MG63 (cell line): ENCODE data around the gene BAHCC1. TPM values are rescaled to one million over a fixed set of nuclear protein-coding genes. Genes with fewer than 3 reads are reported as not detected.
A peak's percentile ranks its signal among the peaks of the same experiment; 100 is the strongest.

ENCODE experiments used
- DNase-seq: peaks from one replicate; pipeline ENCODE4 v3.0.0-alpha.2; 2020
- H3K27me3 ChIP-seq: fragments of 250-450 bp; sonication (Bioruptor Pico); 2 replicates; pipeline ENCODE4 v1.5.1; 2020; ENCODE audit warnings: mild to moderate bottlenecking, moderate library complexity
- H3K36me3 ChIP-seq: fragments of 250-450 bp; sonication (Bioruptor Pico); 2 replicates; pipeline ENCODE4 v1.5.1; 2020; ENCODE audit warnings: mild to moderate bottlenecking, moderate library complexity
- H3K4me3 ChIP-seq: fragments of 250-450 bp; sonication (Bioruptor Pico); 2 replicates; pipeline ENCODE4 v1.5.1; 2020; ENCODE audit warnings: mild to moderate bottlenecking, moderate library complexity
- H3K9me3 ChIP-seq: fragments of 250-450 bp; sonication (Bioruptor Pico); 2 replicates; pipeline ENCODE4 v1.5.1; 2020; ENCODE audit warnings: mild to moderate bottlenecking, moderate library complexity
- total RNA-seq: library from RNA; depleted of rRNA; stranded (reverse); fragments of >200 nt; shearing (Covaris generic); gene quantifications from 2 replicates; pipeline ENCODE4 v1.2.3, GENCODE V29; 2014; ENCODE audit warnings: low replicate concordance

Gene BAHCC1
- total RNA-seq, 1 experiment from 2014 or later, result 10.4 TPM

DNA sequence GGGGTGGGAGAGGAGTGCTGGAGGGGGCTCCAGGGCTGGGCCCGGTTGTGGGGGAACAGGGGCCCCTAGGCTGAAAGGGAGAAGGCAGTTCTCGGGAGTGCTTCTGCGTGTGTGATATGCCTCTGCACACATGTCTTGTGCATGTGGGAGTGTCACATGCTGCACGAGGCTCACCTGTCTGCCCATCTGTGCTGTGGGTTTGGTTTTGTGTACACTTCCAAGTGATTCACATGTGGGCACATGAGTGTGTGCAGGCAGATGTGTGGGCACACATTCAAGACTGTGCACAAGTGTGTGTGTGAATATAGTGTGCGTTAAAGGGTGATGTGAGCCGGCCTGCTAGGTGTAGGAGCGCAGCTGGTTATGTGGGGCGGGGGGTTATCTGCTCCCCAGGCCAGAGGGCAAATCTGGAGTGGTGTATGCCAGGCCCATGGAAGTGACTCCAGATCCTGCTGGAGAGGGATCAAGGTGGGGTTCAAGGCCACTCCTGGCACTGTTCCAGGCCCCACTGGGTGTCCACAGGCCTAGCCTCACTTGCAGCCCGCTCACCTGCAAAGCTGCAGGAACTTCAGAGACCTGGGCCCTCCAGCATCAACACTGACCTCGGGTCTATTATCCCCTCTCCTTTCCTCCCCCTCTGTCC lies 3.8 kb upstream of the BAHCC1 start:
- Histone ChIP-seq H3K36me3 (peaks cover 7% of the 10 kb centered on the region), H3K4me3 (peak overlapping the region; percentile 66), H3K27me3 (no peaks in the 10 kb centered on the region), H3K9me3 (no peaks in the 10 kb centered on the region)
- DNase-seq, result no peak

- Histone ChIP-seq H3K27me3 (no peaks in the 10 kb centered on the region), H3K9me3 (no peaks in the 10 kb centered on the region), H3K36me3 (peaks cover 7% of the 10 kb centered on the region), H3K4me3 (peak overlapping the region; percentile 66)
- DNase-seq, result peak; percentile 62
Observed at GRCh38 chr17:81391936-81392908, 3.0 kb upstream of the BAHCC1 start.

DNA sequence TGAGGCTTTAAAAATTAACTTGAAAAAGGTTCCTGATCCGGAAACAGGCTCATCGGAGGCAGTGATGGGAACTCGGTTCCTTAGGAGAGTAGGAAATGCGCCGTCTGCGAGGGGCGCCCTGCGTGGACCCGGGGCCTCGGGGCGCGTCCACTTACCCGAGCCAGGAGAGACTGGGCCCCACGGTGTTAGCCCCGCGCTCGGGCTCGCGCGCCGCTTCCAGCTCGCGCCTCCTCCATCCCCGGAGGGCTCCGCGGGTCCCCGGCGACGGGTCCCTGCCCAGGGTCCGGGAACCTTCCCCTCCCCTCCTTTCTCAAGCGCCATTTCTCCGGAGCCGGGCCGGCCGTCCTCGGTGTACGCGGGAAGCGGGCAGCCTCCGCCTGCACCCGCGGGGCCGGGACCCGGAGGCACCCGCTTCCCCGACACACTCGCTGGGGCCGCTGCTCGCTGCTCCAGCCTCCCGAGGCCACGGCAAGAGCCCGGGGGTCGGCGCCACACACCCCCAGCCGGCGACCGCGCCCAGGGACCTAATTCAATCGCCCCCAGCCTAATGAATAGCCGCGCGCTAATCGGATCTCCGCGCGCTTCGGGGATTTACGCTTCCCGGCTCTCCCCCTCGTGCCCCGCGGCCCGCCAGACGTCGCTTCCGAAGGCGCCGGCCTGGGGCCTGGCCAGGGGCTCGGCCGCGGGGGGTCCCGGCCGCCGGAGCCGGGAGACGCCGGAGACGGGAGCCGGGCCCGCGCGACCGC lies 2.2 kb upstream of the BAHCC1 start:
- H3K36me3 ChIP-seq, result peaks cover 7% of the 10 kb centered on the region
- peak overlapping the region; percentile 66 for H3K4me3 ChIP-seq
- no peak for DNase-seq
- no peaks in the 10 kb centered on the region for H3K27me3 ChIP-seq
- H3K9me3 ChIP-seq, result no peaks in the 10 kb centered on the region

DNA sequence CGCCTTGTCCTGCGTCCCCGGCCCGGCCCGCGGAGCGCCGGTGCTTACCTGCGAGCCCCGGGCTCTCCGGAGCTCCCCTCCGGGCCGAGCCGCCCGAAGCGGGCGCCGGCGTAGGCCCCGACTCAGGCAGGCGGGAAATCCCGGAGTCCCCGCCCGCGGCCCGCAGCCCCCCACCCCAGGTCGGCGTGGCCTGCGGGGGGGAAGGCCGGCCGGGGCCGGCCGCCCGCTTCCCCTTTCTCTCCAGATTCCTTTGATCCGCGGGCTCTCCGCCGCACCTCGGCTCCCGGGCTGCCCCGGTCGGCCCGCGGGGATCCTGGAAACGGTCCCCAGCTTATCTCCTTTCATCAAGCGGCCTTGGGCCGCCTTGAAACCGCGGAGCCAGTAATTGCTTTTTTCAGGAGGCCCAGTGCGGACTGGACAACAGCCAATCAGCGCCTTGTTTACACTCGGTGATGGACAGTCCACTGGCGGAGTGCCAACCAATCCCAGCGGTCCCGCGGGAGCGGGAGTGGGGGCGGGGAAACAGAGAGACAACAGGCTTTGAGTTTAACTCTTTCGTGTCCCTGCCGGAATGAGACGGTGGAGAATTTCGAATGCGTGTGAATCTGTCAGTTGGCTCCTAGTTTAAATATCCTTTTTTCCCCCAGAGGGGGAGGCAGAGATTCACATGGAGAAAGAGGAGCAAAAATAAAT lies 1.4 kb upstream of the BAHCC1 start:
- Histone ChIP-seq H3K4me3 (peak overlapping the region; percentile 66), H3K36me3 (peaks cover 7% of the 10 kb centered on the region), H3K9me3 (no peaks in the 10 kb centered on the region), H3K27me3 (no peaks in the 10 kb centered on the region)
- DNase-seq, result peak; percentile 100

DNA sequence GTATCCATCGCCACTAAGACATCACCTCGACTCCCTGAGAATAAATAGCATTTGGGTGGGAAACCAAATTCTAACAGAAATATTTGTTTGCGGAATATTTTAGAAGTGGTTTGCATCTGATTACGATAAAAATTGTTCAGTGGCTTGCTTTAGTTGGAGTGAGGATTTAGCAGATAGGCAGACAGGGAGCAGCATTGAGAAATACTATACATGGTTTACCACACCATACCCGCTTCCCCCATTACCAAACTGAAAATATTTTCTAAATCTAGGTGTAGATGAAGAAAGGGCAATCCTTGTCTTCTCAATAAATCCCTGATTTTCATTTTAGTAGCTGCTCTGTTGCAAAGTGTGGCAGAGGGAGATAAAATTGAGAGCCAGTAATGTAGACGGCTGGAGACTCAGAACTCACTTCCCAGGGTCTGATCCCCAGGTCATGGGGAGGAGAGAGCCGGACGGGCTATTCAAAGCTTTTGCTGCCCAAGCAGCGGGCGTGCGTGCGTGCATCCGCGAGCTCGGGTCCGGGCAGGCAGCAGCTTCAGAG lies 808 bp upstream of the BAHCC1 start:
- H3K27me3 ChIP-seq, result no peaks in the 10 kb centered on the region
- DNase-seq, result no peak
- H3K4me3 ChIP-seq, result peak overlapping the region; percentile 66
- peaks cover 7% of the 10 kb centered on the region for H3K36me3 ChIP-seq
- no peaks in the 10 kb centered on the region for H3K9me3 ChIP-seq

DNA sequence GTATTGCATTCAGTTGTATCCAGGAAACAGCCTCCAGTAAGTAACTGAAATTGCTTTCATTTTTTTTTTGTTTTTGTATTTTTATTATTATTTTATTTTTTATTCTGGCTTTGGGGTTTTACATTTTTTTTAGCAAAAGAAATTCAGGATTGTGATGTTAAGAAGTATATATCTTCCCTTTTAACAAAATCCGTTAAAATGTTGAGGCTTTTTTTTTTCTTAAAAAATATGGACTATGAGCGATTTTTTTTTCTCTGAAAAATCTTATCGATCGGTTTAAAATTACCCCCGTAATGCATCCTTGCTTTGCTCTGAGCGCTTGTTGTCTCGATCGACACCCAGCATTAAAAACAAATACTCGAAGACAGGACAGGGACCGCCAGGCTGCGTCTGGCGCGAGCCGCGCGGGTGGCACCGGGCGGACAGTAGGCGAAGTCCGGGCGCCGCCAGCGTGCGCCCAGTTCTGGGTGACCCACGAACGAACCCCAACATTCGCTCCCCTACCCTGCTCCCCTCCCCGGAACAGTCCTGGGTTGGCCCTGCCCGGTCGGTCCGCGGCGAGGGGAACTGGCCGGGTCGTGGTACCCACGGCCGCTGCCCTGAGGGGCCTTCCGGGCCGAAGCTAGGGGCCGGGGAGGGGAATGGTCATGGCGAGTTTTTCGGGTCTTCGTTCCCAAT lies 482 bp downstream of the BAHCC1 start:
- Histone ChIP-seq H3K4me3 (peak overlapping the region; percentile 66), H3K27me3 (no peaks in the 10 kb centered on the region), H3K36me3 (peaks cover 13% of the 10 kb centered on the region), H3K9me3 (no peaks in the 10 kb centered on the region)
- no peak for DNase-seq

DNA sequence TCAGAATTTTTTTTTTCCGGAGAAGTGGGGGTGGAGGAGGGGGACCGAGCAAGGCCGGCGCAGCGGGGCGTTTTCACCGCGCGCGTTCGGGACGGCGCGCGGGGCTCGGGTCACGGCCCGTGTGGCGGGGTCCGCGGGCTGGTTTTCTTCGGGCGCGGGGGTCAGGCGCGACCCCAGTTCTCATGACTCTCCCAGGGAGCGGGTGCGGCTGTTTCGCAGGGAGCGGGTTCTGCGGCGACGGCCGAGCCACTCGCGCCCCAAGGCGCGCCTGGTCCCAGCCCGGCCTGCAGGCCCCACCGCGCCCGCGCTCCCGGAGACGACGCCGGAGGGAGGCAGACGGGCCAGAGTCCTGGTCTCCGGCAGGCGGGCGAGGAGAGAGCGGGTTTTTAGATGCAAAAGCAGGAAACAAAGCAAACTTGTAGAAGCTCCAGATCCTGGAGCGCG lies 1.0 kb downstream of the BAHCC1 start:
- peak; percentile 37 for DNase-seq
- Histone ChIP-seq H3K4me3 (peak overlapping the region; percentile 66), H3K27me3 (no peaks in the 10 kb centered on the region), H3K36me3 (peaks cover 18% of the 10 kb centered on the region), H3K9me3 (no peaks in the 10 kb centered on the region)

DNA sequence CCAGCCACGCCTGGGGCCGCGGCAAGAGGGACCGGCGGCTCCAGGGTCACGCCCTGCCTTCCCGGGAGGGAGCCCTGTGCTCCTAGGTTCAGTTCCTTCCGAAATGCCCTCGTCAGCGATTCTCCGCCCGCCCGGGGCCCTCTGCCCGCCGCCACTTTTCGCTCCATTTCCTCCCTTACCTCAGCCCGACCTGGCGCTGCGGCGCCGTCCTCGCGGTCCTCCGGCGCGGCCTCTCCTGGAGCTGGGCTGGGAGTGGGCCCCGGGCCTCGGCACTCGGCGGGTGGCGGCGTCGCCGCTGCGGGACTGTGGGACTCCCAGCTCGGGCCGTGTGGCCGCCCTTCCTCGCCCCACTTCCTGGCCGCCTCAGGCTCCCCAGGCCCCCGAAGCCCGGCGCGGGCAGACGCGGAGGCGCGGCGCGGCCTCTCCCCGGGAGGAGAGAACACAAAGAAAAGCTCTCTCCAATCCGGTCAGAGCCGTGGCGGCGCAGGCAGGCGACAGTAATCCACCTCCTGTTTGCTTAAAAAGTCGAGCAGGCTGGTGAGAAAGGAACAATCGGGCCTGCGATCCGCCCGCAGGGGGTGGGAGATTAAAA lies 1.6 kb downstream of the BAHCC1 start:
- peaks cover 18% of the 10 kb centered on the region for H3K36me3 ChIP-seq
- no peaks in the 10 kb centered on the region for H3K9me3 ChIP-seq
- peak; percentile 43 for DNase-seq
- H3K4me3 ChIP-seq, result peak overlapping the region; percentile 66
- H3K27me3 ChIP-seq, result no peaks in the 10 kb centered on the region

DNA sequence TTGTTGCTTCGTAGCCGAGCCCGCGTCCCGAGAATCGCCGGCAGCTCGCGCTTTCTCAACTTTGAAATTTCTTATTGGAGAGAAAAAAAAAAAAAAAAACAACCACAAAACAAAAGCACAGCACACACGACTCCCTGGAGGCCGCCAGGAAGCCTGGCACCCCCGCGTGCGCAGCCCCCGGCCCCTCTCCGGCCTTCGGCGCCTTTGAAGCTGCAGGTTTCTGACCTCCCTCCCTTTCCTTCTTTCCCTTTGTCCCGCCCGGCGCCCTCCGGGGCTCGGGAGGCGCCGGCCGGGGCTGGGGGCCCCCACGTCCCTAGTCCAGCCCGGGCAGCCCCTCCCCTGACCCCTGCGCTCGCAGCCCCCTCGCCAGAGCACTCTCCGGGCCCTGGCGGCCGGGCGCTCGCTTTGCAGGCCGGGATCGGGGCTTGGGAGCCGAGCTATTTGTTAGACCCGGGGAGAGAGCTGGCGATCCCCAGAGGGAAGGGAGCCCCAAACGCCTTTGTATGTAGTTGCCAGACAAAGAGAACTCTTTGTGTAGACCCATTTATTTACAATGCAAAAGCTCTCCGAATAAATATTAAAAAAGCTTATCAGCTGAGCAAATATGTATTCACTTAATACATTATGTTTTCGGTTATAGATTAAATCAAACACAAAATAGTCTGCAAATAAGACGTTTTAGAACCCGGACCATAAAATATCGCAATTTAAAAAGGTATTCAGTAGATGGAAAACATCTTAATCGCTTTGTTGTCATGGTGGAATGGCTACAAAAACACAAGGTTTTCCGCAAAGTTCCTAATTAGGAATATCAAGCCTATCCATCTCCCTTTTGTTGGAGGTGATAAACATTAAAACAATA lies 2.3 kb downstream of the BAHCC1 start:
- Histone ChIP-seq H3K27me3 (no peaks in the 10 kb centered on the region), H3K36me3 (peaks cover 22% of the 10 kb centered on the region), H3K4me3 (peak overlapping the region; percentile 66), H3K9me3 (no peaks in the 10 kb centered on the region)
- DNase-seq, result peak; percentile 74

- peak; percentile 82 for DNase-seq
- H3K9me3 ChIP-seq, result no peaks in the 10 kb centered on the region
- H3K4me3 ChIP-seq, result peak overlapping the region; percentile 66
- H3K27me3 ChIP-seq, result no peaks in the 10 kb centered on the region
- H3K36me3 ChIP-seq, result peaks cover 27% of the 10 kb centered on the region
Observed at GRCh38 chr17:81398176-81398831, 3.0 kb downstream of the BAHCC1 start.

- Histone ChIP-seq H3K36me3 (peaks cover 31% of the 10 kb centered on the region), H3K4me3 (peak overlapping the region; percentile 66), H3K27me3 (no peaks in the 10 kb centered on the region), H3K9me3 (no peaks in the 10 kb centered on the region)
- peak; percentile 61 for DNase-seq
Observed at GRCh38 chr17:81398832-81399411, 3.7 kb downstream of the BAHCC1 start.

DNA sequence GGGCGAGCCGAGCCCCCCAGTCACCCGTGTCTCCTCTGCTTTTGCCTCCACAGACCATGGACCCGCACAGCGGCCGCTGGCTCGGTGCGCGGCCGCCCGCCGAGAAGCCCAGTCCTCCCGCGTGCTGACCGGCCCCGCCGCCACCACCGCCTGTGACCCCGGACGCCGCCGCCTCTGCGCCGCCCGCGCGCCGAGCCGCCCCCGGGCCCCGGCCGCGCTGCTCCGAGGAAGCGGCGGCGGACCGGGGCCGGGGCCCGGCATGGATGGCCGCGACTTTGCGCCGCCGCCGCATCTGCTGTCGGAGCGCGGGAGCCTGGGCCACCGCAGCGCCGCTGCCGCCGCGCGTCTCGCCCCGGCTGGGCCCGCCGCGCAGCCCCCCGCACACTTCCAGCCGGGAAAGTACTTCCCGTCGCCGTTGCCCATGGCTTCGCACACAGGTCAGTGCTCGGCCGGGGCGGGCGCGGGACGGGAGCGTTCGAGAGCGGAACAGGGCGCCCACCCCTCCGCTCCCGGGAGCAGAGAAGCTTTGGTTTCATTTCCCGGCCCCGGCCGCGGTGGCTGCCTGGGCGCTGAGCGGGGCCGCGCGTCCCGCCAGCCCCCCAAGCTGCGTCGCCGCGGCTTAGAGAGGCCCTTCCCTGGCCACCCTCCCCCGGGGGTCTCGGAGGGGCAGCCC lies 4.4 kb downstream of the BAHCC1 start:
- H3K9me3 ChIP-seq, result no peaks in the 10 kb centered on the region
- DNase-seq, result peak; percentile 41
- H3K4me3 ChIP-seq, result peak overlapping the region; percentile 66
- peaks cover 33% of the 10 kb centered on the region for H3K36me3 ChIP-seq
- H3K27me3 ChIP-seq, result no peaks in the 10 kb centered on the region
